Measurements from ENCODE around the gene IQSEC1. TPM values are rescaled to one million over a fixed set of nuclear protein-coding genes. Genes with fewer than 3 reads are reported as not detected.
A peak's percentile ranks its signal among the peaks of the same experiment; 100 is the strongest.

Gene IQSEC1
- total and polyA plus RNA-seq, 2 donors (not counting 1 experiment from before 2014, with no cell fraction given): 4.3 to 18.2 TPM

- H3K27ac ChIP-seq (ENCODE audit: insufficient read depth, low read length): no peak overlapping the region
- H3K79me2 ChIP-seq (ENCODE audit: control insufficient read depth, insufficient read depth, low read length): peaks cover 21% of the 10 kb centered on the region
- H3K4me3 ChIP-seq (replicated peaks in 1 of 4; ENCODE audit: control extremely low read depth in 1 of 4, insufficient read depth in 1 of 4, low read depth in 3 of 4, low read length in 4 of 4): no peak overlapping the region
- peak in 1 of 2 donors; percentile 35 for DNase-seq (ENCODE audit: low read depth in 2 of 2)
- H3K4me2 ChIP-seq (ENCODE audit: extremely low read depth, insufficient read depth, low read length): no peak overlapping the region
- no peak overlapping the region for H2AFZ ChIP-seq (ENCODE audit: low read length)
- H3K4me1 ChIP-seq (ENCODE audit: control insufficient read depth, extremely low read depth, insufficient read depth, low read length): peaks cover 14% of the 10 kb centered on the region
- no peaks in the 10 kb centered on the region for H3K27me3 ChIP-seq (ENCODE audit: control insufficient read depth, insufficient read depth, low read length)
- H3K36me3 ChIP-seq (ENCODE audit: control insufficient read depth, insufficient read depth, low read length): peaks cover 2% of the 10 kb centered on the region
- H3K9ac ChIP-seq (ENCODE audit: insufficient read depth, low read length): no peak overlapping the region
- TF ChIP-seq EZH2 (IDR thresholded peaks at IDR 0.05; ENCODE audit: low read length, missing control alignments) (no peak), CTCF (conservative IDR thresholded peaks at IDR 0.05 in 1 of 2, IDR thresholded peaks at IDR 0.05 in 1 of 2; ENCODE audit: low read depth in 1 of 2, low read length in 2 of 2) (no peak)
- no peaks in the 10 kb centered on the region for H3K9me3 ChIP-seq (ENCODE audit: control insufficient read depth, insufficient read depth, low read depth, low read length)
- no peaks in the 10 kb centered on the region for H4K20me1 ChIP-seq (ENCODE audit: control insufficient read depth, extremely low read depth, insufficient read depth, low read length)
Measured at GRCh38 chr3:12962292-12962691, 110.9 kb downstream of the IQSEC1 start.

GRCh38 chr3:12961697-12962036, 111.6 kb downstream of the IQSEC1 start:
- H4K20me1 ChIP-seq (ENCODE audit: control insufficient read depth, extremely low read depth, insufficient read depth, low read length): no peaks in the 10 kb centered on the region
- peaks cover 2% of the 10 kb centered on the region for H3K36me3 ChIP-seq (ENCODE audit: control insufficient read depth, insufficient read depth, low read length)
- no peak overlapping the region for H3K9ac ChIP-seq (ENCODE audit: insufficient read depth, low read length)
- no peaks in the 10 kb centered on the region for H3K27me3 ChIP-seq (ENCODE audit: control insufficient read depth, insufficient read depth, low read length)
- no peak for DNase-seq (ENCODE audit: low read depth in 2 of 2)
- no peak for TF ChIP-seq CTCF (conservative IDR thresholded peaks at IDR 0.05 in 1 of 2, IDR thresholded peaks at IDR 0.05 in 1 of 2; ENCODE audit: low read depth in 1 of 2, low read length in 2 of 2)
- no peak for TF ChIP-seq EZH2 (IDR thresholded peaks at IDR 0.05; ENCODE audit: low read length, missing control alignments)
- H3K4me2 ChIP-seq (ENCODE audit: extremely low read depth, insufficient read depth, low read length): no peak overlapping the region
- no peaks in the 10 kb centered on the region for H3K9me3 ChIP-seq (ENCODE audit: control insufficient read depth, insufficient read depth, low read depth, low read length)
- H3K27ac ChIP-seq (ENCODE audit: insufficient read depth, low read length): no peak overlapping the region
- H3K79me2 ChIP-seq (ENCODE audit: control insufficient read depth, insufficient read depth, low read length): peaks cover 18% of the 10 kb centered on the region
- H2AFZ ChIP-seq (ENCODE audit: low read length): no peak overlapping the region
- H3K4me3 ChIP-seq (replicated peaks in 1 of 4; ENCODE audit: control extremely low read depth in 1 of 4, insufficient read depth in 1 of 4, low read depth in 3 of 4, low read length in 4 of 4): no peak overlapping the region
- H3K4me1 ChIP-seq (ENCODE audit: control insufficient read depth, extremely low read depth, insufficient read depth, low read length): peaks cover 14% of the 10 kb centered on the region

- Histone ChIP-seq H3K9me3 (ENCODE audit: control insufficient read depth, insufficient read depth, low read depth, low read length) (no peaks in the 10 kb centered on the region), H3K4me3 (replicated peaks in 1 of 4; ENCODE audit: control extremely low read depth in 1 of 4, insufficient read depth in 1 of 4, low read depth in 3 of 4, low read length in 4 of 4) (no peak overlapping the region), H3K9ac (ENCODE audit: insufficient read depth, low read length) (no peak overlapping the region), H3K4me2 (ENCODE audit: extremely low read depth, insufficient read depth, low read length) (no peak overlapping the region), H2AFZ (ENCODE audit: low read length) (no peak overlapping the region), H3K4me1 (ENCODE audit: control insufficient read depth, extremely low read depth, insufficient read depth, low read length) (peaks cover 10% of the 10 kb centered on the region), H3K27me3 (ENCODE audit: control insufficient read depth, insufficient read depth, low read length) (no peaks in the 10 kb centered on the region), H3K27ac (ENCODE audit: insufficient read depth, low read length) (no peak overlapping the region), H3K36me3 (ENCODE audit: control insufficient read depth, insufficient read depth, low read length) (peaks cover 2% of the 10 kb centered on the region), H4K20me1 (ENCODE audit: control insufficient read depth, extremely low read depth, insufficient read depth, low read length) (no peaks in the 10 kb centered on the region), H3K79me2 (ENCODE audit: control insufficient read depth, insufficient read depth, low read length) (peaks cover 14% of the 10 kb centered on the region)
- TF ChIP-seq EZH2 (IDR thresholded peaks at IDR 0.05; ENCODE audit: low read length, missing control alignments) (no peak), CTCF (conservative IDR thresholded peaks at IDR 0.05 in 1 of 2, IDR thresholded peaks at IDR 0.05 in 1 of 2; ENCODE audit: low read depth in 1 of 2, low read length in 2 of 2) (no peak)
- no peak for DNase-seq (ENCODE audit: low read depth in 2 of 2)
Measured at GRCh38 chr3:12961007-12961696, 112.1 kb downstream of the IQSEC1 start.
